LNCAP (cell line): ENCODE measurements around the gene PAIP1.

Source experiments
- TF ChIP-seq, protein P1 (sequence below): fragments of 450-650 bp; IDR thresholded peaks from 2 replicates; pipeline ENCODE4 v1.5.1; 2017; ENCODE audit warnings: mild to moderate bottlenecking

Gene PAIP1

DNA sequence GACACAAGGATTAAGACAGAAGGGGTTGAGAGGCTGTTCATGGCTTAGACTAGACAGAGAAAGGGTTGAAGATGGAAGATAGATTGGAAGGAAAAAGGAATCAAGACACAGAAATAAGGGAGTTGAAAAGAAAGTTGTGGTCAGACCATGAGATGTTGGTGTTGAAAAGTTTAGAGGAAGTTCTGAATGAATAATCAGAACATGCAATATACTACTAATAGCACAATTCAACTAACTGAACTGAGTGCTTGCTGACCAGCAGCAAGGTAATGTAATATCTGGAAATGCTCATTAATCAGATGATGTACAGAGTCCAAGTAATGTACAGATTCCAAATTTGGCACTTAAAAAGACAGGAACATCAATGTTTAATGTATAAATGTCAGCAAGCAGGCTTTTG is 35.5 kb upstream of the PAIP1 start:
- TF ChIP-seq, protein P1, sequence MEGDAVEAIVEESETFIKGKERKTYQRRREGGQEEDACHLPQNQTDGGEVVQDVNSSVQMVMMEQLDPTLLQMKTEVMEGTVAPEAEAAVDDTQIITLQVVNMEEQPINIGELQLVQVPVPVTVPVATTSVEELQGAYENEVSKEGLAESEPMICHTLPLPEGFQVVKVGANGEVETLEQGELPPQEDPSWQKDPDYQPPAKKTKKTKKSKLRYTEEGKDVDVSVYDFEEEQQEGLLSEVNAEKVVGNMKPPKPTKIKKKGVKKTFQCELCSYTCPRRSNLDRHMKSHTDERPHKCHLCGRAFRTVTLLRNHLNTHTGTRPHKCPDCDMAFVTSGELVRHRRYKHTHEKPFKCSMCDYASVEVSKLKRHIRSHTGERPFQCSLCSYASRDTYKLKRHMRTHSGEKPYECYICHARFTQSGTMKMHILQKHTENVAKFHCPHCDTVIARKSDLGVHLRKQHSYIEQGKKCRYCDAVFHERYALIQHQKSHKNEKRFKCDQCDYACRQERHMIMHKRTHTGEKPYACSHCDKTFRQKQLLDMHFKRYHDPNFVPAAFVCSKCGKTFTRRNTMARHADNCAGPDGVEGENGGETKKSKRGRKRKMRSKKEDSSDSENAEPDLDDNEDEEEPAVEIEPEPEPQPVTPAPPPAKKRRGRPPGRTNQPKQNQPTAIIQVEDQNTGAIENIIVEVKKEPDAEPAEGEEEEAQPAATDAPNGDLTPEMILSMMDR, result no peak

DNA sequence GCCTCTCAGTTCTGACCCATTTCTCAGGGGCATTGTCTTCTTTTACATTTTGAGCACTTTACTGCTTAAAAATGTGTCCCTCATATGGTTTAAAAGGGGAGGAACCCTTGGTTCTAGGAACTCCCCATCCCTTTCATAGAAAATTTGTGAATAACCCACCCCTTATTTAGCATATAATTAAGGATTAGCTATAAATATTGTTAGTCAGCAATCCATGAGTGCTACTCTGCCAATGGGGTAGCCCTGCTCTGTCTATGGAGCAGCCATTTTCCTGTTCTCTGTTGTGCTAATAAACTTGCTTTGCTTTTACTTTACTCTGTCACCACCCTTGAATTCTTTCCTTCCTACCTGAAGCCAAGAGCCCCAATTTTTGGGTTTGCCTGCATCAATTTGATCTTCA is 33.8 kb upstream of the PAIP1 start:
- TF ChIP-seq, protein P1, result no peak

DNA sequence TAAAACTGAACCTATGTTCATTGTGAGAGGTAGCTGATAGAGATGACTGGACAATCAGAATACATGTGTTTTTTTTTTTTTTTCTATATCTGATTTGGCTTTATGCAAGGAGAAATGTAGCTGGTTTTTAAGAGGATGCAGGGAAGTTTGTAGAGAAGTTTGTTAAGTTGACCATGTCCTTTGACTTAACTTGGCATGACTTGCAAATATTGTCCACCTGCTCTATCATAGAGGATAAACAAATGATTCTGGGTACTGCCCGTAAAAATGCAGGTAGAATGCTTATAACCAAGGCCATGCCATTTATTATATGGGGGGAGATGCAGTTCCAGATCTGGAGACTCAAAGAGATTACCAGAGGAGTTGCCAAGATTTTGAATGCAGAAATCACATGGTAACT is 32.4 kb upstream of the PAIP1 start:
- TF ChIP-seq, protein P1, result no peak

DNA sequence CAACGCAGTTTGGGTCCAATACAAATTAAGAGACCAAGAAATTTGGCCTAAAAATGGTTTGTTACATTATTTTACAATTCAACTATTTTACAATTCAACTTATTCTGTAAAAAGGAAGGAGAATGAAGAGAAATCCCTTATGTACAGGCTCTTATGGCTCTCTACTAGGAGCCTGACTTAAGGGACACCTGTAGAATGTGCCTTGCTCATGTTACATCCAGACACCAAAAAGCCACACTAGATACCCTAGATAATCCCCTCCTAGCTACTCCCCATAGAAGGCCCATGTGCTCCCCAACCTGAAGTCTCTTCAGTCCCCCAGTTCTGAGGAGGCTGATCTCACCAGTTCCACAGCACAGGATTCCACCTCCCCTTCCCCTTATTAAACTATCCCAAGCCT is 32.0 kb upstream of the PAIP1 start:
- TF ChIP-seq, protein P1, result no peak

DNA sequence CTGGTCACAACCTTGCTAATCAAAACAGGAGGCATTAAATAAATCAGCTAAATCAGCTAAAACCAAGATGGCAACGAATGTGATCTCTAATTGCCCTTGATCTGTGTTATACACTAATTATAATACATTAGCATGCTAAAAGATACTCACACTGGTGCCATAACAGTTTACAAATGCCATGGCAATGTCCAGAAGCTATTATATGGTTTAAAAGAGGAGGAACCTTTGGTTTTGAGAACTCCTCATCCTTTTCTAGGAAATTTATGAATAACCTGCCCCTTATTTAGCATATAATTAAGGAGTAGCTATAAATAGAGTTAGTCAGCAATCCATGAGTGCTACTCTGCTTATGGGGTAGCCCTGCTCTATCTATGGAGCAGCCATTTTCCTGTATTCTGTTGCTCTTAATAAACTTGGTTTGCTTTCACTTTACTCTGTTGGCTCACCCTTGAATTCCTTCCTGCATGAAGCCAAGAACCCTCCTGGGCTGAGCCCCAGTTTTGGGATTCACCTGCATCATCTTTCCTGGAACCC is 27.4 kb upstream of the PAIP1 start:
- TF ChIP-seq, protein P1, result no peak

DNA sequence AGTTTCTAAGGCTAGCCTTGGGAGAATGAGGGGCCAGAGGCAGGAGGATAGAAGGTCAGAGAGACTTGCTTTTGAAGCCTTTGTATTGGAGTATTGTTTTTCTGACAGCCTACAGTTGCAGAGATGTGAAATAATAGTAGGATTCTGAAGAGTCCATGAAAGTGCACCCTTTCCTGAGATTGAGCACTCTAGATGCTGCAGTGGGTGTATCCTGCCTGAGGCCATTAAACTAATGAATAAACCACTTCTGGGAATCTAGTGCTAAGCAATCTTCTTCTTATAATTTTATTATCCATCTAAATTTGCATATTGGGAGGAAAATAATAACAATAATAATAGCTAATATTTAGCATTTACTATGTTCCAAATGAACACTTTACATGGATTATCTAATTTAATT is 26.8 kb upstream of the PAIP1 start:
- TF ChIP-seq, protein P1, result no peak

DNA sequence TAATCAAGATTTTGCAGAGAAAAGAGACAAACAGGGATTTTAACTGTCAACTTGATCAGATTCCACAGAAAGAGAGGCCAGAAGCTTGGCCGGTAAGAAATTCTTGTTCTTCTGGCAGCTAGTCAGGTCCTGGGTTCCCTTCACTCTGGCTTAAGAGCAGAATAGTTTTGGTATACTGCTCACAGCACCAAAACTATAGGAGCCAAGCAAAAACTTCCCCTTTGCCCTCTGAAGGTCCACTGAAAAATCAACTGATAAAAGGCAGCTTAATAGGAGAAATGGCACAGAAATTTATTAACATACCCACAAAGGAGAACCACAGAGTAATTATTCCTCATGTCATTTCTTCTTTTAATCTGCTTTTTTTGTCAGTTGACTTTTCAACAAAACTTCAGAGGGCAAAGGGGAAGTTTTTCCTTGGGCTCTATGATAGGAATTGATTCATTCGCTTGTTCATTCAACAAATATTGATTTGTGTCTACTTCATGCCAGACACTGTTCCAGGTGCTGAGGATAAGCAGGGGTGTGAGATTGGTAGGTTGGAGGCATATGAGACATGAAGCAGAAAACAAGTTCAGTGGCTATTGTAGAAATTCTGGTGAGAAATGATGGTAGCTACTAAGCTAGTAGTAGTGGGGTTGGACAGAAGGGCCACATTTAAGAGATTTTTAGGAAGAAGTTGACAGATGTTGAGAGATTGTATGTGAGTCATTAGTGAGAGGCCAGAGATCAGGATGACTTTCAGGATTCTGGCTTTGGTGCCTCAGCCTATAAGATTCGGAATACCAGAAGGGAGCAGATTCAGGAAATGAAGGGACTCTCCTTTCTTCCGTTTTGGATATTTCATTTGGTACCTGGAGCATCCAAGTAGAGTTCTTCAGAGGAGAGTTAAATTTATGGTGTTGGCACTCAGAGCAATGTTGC is 25.5 kb upstream of the PAIP1 start:
- TF ChIP-seq, protein P1, result no peak
